ENCODE data around the gene XPO1.

DNA sequence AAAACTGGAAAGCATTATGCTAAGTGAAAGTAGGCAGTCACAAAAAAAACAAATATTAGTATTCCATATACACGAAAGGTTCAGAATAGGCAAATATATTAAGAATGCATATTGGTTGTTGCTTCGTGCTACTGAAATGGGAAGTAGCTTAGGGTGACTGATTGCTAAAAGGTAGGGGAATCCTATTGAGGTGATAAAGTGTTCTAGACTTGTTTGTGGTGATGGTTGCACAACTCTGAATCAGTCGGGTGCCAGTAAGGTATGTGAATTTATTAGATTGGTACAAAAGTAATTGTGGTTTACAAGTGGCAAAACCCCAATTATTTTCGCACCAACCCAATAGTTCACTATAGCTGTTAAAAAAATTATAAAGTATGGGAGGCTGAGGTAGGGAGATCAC is 88.0 kb downstream of the XPO1 start:
- TF ChIP-seq, protein P1, sequence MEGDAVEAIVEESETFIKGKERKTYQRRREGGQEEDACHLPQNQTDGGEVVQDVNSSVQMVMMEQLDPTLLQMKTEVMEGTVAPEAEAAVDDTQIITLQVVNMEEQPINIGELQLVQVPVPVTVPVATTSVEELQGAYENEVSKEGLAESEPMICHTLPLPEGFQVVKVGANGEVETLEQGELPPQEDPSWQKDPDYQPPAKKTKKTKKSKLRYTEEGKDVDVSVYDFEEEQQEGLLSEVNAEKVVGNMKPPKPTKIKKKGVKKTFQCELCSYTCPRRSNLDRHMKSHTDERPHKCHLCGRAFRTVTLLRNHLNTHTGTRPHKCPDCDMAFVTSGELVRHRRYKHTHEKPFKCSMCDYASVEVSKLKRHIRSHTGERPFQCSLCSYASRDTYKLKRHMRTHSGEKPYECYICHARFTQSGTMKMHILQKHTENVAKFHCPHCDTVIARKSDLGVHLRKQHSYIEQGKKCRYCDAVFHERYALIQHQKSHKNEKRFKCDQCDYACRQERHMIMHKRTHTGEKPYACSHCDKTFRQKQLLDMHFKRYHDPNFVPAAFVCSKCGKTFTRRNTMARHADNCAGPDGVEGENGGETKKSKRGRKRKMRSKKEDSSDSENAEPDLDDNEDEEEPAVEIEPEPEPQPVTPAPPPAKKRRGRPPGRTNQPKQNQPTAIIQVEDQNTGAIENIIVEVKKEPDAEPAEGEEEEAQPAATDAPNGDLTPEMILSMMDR (IDR thresholded peaks at IDR 0.05 in 8 of 11, conservative IDR thresholded peaks at IDR 0.05 in 3 of 11): no peak
- no peak for TF ChIP-seq POLR2A (IDR thresholded peaks at IDR 0.05)
- TF ChIP-seq POLR2AphosphoS5 (IDR thresholded peaks at IDR 0.05): no peak
